ENCODE results near the gene PRSS12. TPM values are rescaled to one million over a fixed set of nuclear protein-coding genes. Genes with fewer than 3 reads are reported as not detected.

PRSS12 gene, protein sequence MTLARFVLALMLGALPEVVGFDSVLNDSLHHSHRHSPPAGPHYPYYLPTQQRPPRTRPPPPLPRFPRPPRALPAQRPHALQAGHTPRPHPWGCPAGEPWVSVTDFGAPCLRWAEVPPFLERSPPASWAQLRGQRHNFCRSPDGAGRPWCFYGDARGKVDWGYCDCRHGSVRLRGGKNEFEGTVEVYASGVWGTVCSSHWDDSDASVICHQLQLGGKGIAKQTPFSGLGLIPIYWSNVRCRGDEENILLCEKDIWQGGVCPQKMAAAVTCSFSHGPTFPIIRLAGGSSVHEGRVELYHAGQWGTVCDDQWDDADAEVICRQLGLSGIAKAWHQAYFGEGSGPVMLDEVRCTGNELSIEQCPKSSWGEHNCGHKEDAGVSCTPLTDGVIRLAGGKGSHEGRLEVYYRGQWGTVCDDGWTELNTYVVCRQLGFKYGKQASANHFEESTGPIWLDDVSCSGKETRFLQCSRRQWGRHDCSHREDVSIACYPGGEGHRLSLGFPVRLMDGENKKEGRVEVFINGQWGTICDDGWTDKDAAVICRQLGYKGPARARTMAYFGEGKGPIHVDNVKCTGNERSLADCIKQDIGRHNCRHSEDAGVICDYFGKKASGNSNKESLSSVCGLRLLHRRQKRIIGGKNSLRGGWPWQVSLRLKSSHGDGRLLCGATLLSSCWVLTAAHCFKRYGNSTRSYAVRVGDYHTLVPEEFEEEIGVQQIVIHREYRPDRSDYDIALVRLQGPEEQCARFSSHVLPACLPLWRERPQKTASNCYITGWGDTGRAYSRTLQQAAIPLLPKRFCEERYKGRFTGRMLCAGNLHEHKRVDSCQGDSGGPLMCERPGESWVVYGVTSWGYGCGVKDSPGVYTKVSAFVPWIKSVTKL
- total RNA-seq = 1 to 10 TPM; 2.7 to 5.5 TPM

DNA sequence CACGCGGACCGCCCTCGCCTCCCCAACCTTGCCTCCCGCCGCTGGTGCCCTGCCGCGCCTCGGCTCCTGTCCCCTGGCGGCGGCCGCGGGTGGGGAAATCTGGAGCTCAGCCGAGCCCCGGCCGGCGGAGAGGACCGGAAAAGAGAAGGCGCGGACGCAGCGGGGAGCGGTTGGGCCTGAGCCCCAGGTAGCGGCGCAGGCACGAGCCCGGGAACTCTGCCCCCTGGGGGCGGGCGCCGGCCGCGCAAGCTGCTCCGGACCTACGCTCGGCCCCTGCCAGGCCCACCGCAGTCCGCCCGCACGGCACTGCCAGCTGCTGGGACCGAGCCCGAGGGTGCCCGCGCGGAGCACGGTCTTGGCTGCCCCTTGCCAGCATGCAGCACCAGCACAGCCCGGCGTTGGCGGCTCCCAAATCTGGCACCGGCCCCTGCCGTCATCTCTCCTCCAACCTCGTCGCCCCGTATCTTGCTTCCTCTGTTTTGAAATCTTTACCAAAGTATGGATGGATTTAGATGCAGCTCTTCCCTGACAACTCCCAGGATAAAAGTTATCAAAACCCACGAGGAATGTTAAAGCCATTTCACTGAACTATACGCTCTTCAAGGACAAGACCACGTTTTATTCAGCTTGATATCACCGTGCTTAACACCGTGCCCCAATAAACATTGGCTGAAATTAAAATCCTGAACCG, at the start of gene PRSS12:
TSS of gene PRSS12 (minus strand) at position 161 of the 691 bp plus-strand sequence. CDS start 283 bp downstream, outside the sequence.

Small RNA genes within 50 kb of the gene (small RNA-seq; reads per million reads assigned to genes)
- gene SNORA24 = 0 reads per million in 2 donors

Measured in melanocyte of skin (primary cell).